Activated gamma-delta T cell treated with anti-CD3 and anti-CD28 coated beads, Interleukin-2, amount 50 U/mL, for 16 hours (primary cell): ENCODE results near the gene CLPSL1.
"Not testable (repeated sequence)": the region's sequence is repeated elsewhere in the genome, so short reads cannot be mapped to it uniquely, and the experiment has no call there.

Source experiments
- DNase-seq: peaks from one replicate; pipeline ENCODE4 v3.0.0-alpha.2; 2020; ENCODE audit warnings: low read depth

The CLPSL1 gene, protein sequence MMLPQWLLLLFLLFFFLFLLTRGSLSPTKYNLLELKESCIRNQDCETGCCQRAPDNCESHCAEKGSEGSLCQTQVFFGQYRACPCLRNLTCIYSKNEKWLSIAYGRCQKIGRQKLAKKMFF

DNA sequence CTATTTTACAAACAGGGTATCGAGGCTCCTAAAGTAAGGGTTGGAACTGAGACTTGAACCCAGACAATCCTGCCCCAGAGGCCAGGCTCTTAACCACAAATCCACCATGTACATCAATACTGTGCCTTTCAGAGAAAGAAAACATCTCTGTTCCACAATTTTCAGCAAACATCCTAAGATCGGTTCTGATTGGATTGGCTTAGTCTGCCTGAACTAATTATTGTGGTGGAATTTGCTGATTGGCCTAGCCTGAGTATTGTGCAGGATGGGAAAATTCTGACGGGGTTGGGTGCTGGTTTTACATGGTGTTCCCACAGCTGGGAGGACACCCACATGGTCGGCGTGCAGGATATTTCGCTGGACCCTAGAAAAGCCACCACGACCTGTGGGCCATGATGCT lies at the start of gene CLPSL1:
Gene CLPSL1, plus strand, starts transcription at position 301 of the 400 bp plus-strand sequence. Its CDS starts 92 bp downstream, at position 393.
- no peak for DNase-seq

DNA sequence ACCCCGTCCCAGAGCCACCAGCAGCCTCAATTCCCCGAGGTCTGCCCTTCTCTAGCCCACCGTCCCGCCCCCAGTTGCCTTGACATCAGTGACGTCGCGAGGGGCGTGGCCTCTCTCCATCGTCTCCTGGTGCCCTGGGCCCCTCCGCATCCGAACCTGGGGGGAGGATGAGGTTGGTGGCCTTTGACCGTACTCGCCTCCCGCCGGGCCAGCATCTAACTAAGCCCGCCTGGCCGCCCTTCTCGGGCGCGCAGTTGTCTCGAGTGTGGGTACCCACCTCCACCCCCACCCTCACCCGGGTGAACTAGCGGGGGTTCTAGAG lies 49.4 kb upstream of the CLPSL1 start:
- DNase-seq: peak; percentile 88

DNA sequence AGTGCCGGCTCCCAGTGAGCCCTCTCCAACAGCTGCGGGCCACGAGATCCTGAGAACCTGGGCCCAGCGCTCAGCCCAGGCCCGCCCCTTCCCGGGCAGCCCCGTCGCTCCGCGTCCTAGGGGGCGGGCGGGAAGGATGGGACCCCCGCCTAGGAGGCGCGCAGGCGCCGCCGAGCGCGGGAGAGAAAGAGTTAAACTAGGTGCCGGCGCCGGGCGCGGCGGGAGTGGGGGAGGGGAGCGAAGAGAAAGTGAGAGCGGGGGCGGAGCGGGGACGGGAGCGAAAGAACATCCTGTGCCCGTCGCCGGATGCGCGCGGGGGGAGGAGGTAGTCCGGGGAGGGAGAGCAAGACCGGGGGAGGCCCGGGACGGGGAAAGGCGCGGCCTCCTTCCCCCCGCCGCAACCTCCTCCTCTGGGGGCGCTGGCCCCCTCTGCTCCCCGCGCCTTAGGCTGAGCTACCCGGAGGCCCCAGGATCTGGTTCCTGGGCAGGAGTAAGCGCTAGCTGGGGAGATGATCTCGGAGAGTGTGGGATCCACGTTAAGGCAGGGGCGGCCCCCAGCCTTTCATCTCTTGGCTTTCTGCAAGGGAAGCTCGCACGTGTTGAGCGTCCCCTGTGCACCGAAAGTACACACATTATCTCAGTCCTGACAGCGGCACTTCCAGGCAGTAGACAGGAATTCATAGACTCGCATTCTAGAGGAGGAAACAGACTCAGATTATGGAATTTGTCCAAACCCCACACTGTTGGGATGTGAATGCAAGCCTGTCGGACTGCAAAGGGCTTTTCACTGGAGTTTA lies 48.9 kb upstream of the CLPSL1 start:
- DNase-seq: peak; percentile 92

DNA sequence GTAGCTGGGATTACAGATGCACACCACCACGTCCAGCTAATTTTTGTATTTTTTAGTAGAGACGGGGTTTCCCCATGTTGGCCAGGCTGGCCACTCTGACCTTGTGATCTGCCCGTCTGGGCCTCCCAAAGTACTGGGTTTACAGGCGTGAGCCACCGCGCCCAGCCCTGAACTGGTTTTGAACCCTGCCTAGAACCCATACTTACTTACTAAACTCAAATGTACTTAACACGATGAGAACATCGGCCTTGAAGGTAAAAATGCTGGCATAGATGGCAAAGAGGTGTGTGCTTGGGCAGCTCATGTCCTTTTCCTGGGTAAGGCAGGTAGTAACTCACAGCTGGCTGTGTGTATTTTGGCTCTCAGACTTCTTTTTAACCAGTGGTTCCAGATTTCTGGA lies 47.2 kb upstream of the CLPSL1 start:
- no peak for DNase-seq

DNA sequence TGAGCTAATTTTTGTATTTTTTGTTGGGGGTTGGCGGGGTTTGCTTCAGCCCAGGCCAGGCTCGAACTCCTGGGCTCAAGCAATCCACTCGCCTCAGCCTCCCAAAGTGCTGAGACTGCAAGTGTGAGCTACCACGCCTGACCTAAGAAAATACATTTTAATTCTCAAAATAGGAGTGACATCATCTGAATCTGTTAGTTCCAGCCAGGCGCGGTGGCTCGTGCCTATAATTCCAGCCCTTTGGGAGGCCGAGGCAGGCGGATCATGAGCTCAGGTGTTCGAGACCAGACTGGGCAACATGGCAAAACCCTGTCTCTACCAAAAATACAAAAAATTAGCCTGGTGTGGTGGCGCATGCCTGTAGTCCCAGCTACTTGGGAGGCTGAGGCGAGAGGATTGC lies 46.5 kb upstream of the CLPSL1 start:
- DNase-seq: not testable (repeated sequence)

DNA sequence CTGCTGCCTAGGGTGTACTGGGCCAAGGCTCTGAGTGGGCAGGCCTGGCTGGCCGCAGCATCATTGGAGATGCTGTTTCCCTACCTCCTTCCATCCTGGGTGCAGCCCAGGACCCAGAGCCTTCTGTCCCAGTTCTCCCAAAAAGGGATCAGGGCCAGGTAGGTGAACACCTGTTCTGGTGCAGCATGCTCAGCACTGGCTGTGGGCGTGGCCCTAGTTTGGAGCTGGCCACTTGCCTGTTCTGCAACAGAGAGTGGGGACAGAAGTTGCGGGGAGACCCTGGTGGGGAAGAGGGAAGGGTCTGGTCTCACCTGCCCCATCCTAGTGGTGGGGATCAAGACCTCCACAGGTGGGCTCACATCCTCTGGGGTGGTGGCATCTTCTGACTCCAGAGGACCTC lies 45.4 kb upstream of the CLPSL1 start:
- no peak for DNase-seq

DNA sequence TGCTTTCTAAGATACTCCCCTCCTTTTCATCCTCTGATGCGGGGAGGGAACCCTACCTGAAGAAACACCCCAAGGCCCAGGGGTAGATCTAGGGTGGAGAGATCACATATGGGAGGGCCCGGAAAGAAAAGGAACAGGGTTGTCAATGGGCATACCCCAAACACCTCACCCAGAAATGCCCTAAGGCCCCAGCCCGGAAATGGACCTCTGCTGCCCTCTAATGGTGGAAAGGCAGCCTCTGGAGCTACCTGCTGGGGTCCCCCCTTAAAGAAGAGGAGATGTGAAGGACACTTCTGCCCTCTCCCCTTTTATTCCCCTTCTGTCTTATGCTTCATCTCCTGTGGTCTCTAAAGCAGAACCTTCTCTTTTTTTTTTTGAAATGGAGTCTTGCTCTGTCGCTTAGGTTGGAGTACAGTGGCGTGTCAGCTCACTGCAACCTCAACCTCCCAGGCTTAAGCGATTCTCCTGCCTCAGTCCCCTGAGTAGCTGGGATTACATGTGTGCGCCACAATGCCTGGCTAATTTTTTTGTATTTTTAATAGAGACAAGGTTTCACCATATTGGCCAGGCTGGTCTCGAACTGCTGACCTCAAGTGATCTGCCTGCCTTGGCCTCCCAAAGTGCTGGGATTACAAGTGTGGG lies 44.4 kb upstream of the CLPSL1 start:
- DNase-seq: peak; percentile 81

DNA sequence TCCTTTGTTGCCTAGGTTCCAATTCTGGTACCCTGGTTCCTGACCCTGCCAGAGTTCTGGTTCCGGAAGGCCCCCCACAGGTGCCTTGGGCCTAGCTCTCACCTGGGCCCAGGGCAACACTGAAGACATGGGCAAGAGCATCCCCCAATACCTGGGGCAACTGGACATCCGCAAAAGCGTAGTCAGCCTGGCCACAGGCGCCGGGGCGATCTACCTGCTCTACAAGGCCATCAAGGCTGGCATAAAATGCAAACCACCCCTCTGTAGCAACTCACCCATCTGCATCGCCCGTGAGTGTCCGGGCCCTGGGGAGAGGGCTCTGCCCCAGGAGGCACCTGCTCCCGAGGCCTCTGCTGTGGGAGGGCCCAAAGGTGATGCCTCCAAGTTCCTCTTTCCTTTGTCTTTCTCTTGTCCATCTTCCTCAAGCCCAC lies 43.8 kb upstream of the CLPSL1 start, which contains the start of gene ARMC12:
Gene ARMC12, plus strand, starts transcription at position 51 of the 431 bp plus-strand sequence. Its CDS starts 77 bp downstream, at position 128.
- DNase-seq: no peak

DNA sequence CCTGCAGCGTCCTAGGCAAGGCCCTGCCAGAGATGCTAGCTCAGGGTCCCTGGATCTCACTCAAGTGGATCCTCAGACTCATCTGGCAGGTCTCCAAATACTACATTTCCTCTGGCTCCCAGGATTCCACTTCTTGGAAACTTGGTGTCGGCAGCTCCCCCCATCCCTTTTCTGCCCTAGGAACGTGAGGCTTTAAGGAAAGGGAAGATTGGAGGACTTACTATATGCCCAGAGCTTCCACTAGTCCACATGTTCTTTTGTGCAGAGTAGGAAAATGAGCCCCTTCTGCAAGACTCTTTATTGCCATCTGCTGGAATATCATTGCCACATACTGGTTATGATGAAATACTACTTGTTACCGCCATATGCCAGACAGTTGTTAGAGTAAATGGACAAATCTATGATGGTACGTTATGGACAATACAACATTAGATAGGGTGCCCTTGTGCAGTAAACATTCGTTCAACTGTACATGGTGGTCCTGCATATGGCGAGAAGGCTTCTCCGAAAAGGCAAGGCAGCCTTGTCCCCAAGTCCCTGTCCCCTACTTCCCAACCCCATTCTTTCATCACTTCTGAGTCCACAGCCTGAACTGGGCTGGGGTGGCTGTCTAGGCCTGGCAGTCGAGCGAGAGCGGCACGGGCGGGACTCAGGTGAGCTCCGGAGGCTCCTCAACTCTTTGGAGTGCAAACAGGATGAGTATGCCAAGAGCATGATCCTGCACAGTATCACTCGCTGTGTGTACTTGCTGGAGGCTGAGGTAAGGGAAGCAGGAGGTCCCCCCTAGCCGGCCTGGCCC lies 43.2 kb upstream of the CLPSL1 start:
- DNase-seq: no peak

DNA sequence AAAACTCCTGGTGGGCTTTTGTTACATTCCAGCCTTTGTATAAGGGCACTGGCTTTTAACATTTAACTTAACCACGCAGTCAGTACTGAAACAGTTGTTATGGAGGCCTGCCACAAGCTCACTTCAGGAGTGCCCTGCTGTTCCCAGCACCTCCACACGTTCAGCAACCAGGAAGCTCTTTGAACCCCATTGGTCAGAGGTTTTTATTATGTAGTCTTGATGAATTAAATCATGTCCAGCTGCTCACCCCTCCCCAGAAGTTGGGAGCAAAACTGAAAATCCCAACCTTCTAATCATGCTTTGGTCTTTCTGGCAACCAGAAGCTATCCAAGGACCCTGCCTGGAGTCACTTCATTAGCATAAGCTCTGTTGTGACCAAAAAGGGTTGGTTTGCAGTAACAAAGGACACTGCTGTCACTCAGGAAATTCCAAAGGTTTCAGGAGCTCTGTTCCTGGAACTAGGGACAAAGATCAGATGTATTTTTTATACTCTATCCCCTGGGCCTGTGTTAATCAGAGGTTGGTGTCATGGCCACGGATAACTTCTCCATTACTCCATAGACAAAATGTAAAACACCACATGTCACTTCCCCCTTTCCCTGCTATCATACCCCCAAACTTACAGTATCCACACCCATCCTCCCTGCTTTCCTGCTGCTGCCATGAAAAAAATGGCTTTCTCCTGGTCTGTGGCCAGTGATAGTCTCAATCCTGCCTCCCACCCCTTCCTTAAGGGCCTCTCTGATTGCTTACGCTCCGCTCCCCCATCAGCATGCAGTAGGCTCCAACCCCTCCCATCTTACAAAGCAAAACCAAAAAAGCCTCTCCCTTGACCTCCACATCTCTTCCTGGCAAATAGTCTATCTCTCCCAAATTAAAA lies 40.9 kb upstream of the CLPSL1 start:
- DNase-seq: no peak

DNA sequence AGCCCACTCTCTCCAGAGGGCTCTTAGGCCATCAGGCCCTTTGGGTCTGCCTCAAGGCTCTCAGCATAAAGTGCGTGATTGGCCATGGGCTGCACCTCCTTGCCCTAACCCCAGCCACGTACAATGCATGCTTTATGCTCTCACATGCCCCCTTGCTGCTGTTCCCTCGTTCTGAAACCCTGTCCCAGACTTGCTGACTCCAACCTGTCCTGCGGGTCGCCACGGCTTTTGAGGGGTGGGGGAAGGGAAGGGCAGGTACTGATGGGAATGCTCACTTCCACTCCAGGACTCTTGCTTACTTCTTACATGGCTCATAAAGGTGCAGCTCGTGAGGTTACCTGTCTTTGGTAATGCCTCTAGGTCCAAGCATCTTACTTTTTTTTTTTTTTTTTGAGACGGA lies 38.0 kb upstream of the CLPSL1 start:
- DNase-seq: no peak

DNA sequence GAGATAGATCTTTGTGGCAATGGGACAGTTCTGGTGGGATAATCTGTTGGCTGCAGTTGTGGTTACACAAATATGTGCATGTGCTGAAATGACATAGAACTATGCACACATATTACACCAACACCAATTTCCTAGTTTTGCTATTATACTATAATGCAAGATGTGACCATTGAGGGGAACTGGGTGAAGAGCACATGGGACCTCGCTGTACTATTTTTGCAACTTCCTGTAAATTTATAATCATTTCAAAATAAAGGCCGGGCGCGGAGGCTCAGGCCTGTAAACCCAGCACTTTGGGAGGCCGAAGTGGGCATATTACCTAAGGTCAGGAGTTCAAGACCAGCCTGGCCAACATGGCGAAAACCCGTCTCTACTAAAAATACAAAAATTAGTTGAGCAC lies 35.3 kb upstream of the CLPSL1 start:
- no peak for DNase-seq

DNA sequence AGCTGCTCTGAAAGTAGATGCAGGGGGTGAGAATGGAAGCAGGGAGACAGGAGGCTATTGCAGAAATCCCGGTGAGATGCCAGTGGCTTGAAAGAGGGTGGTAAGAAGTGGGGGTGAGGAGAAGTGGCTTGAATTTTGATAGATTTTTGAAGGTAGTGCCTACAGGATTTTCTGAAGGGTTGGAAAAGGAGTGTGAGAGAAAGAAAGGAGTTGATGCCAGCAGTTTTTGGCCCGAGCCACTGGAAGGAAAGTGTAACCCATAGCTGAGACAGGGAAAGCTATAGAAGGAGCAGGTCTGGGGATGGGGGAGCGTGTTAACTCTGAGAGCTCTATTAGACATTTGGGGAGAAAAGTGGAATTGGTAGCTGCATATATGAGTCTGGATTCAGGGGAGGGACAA lies 34.3 kb upstream of the CLPSL1 start:
- no peak for DNase-seq

DNA sequence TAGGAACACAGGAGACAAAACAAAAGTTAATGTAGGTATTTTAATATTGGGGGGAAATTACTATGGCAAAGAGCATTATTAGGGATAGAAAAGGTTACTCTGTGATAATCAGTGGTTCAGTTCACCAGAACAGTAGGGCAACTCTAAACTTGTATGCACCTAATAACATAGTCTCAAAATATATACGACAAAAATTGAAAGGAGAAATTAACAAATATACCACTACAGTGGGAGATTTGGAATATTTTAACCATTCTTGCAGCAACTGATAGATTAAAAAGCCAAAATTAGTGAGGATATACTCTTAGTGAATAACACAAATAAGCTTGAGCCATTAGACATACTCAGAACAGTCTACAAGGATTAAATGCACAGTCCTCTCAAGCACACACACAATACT lies 32.9 kb upstream of the CLPSL1 start:
- no peak for DNase-seq

DNA sequence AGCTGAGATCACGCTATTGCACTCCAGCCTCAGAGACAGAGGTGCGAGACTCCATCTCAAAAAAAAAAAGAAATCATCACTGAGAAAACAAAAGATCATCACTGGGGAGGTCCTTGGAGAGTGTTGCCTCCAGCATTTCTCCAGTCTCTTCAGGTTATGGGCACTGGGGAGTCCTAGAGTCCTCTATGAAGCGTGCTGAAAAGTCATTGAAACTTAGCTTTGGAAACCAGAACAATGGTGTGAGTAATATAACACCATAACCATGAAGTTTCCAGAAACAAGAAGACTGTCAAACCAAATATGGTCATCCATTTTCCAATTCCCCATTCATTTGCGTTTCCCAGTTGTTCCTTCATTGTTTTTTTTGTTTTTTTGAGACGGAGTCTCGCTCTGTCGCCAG lies 30.3 kb upstream of the CLPSL1 start:
- DNase-seq: no peak

DNA sequence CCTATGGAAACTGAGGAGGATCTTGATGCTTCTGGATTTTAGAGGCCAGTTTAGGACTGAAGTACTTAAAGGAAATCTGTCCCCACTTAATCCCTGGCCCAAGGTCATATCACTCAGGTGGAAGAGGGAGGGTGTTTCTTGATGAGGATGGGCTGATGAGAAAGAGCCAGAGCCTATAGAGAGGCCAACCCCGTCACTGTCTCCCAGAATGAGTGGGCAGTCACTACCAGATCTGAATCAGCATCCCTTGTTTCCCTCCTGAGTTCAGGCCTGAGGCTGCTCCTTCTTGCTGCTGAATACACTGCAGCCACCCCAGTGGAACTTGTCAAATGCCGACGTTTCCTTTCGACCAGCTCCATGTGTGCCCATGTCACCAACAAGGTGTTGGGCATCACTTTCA lies 29.2 kb upstream of the CLPSL1 start:
- DNase-seq: no peak

DNA sequence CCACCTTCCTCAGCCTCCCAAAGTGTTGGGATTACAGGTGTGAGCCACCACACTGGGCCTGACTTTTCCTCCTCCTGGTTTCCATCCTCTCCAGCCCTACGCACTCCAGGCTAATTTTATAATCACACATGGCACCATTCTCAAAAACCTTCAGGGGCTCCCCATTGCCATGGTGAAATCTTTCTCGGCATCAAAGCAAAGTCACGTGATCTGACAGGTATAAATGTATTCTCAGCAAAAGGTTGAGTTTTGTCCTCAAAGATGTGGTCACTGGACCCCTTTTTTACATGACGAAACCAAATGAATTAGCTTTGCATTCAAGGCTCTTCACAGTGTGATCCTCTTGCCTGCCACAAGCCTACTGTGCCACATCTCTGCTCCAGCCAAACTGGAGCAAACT lies 28.5 kb upstream of the CLPSL1 start:
- DNase-seq: no peak

DNA sequence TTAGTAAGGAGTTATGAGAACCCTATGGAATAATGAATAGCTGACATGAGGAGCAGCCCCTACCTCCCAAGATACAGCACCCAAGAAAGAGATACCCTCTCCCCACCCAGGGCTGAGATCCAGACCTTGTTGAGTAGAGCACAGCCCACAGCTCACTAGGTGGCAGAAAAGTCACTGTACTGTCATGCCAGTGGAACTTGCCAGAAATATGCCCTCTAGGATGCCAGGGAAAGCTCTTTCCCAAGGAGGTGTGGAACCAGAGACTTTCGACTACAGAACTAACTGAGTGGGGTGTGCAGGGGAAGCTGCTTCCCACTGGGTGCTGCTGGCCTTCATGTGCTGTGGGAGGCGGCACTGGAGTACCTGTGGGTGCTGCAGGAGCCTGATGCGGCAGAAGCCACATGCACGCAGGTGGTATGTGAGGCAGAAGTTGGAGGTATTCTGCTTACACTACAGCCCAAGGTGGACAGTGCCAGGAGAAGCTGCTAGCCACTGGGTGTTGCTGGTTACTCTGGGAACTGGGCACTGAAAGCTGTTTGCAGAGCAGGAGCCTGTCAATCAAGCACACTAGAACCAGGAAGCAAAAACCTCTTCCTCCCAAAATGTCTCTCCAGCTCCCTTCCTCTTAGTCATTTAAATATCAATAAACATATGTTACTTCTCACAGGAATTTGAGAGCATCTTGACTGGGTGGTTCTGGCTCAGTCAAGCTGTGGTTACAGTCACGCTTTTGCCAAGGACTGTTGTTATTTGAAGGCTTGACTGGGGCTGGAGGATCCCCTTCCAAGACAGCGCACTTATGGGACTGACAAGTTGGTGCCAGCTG lies 26.2 kb upstream of the CLPSL1 start:
- DNase-seq: no peak

DNA sequence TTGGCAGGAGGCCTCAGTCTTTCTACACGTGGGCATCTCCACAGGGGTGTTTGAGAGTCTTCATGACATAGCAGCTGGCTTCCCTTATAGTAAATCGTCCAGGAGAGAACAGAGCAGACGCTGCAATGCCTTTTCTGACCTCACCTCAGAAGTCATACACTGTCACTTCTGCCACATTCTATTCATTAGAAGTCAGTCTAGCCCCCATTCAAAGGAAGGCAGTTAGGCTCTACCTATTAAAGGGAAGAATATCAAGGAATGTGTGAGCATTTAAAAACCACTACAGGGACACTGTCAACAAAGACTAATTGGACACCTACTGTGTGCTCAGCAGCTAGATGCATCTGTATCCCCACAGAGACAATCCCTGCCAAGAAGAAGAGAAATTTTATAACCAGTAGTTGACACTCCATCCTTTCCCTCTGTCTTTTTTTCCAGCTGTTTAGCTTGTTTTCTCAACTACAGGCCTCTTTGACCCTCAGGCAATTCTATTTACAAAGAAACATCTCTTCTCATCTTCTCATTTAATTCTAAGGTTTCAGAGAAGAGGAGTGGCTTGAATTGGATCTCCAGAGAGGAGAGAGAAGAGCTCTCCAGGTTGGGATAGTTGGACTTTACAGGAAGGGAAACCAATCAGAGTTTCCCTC lies 25.4 kb upstream of the CLPSL1 start:
- DNase-seq: no peak

DNA sequence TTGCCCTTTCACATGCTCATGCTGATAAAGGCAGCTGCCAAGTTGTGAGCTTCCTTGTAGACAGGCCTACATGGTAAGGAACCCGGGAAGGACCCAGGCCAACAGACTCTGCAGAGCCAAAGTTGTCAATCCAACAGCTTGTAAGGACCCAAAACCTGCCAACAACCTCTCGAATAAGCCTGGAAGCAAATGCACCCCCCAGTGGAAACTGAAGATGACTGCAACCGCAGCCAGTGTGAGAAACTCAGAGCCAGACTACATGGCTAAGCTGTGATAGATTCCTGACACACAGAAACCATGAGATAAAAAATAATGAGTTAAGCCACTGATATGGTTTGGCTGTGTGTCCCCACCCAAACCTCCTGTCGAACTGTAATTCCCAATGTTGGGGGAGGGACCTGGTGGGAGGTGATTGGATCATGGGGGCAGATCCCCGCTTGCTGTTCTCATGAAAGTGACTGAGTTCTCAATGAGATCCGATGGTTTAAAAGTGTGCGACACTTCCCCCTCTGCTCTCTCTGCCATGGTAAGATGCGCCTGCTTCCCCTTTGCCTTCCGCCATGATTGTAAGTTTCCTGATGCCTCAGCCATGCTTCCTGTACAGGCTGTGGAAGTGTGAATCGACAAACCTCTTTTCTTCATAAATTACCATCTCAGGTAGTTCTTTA lies 23.2 kb upstream of the CLPSL1 start:
- DNase-seq: no peak
